Naive thymus-derived CD4-positive, alpha-beta T cell (primary cell): ENCODE data around the gene USH1G. TPM values are rescaled to one million over a fixed set of nuclear protein-coding genes. Genes with fewer than 3 reads are reported as not detected.

Experiments
- ATAC-seq: fragments of 150-1000 bp; cut with Tn5 transposase; 2 replicates; pipeline ENCODE4 v1.10.0; 2021; ENCODE audit warnings: mild to moderate bottlenecking, moderate library complexity
- CTCF ChIA-PET: fragments of 350-600 bp; sonication (Branson Sonifier 250); formaldehyde crosslinking; loops from one replicate; lab custom pipeline; 2021; ENCODE audit warnings: antibody characterized with exemption; lab: Charles Lee
- POLR2A ChIA-PET: fragments of 350-600 bp; sonication (Branson Sonifier 250); formaldehyde crosslinking; loops from one replicate; lab custom pipeline; 2021; ENCODE audit warnings: antibody characterized with exemption, inconsistent platforms; lab: Charles Lee
- DNase-seq, 9 donors: peaks; one replicate each; pipeline versions ENCODE4 v3.0.0 to v3.0.0-alpha.2; 2020 to 2022; ENCODE audit warnings: mixed read lengths in 1 of 9
- H3K27ac ChIP-seq: one replicate; pipeline ENCODE4 v1.7.0; 2013; ENCODE audit warnings: mild to moderate bottlenecking, low read depth, low read length, moderate library complexity
- H3K27me3 ChIP-seq, 2 donors: one replicate each; pipeline ENCODE4 v1.7.0; 2013; ENCODE audit warnings: low read length in 2 of 2, mild to moderate bottlenecking in 2 of 2, moderate library complexity in 2 of 2; ENCODE audit not compliant: control insufficient read depth in 2 of 2, insufficient read depth in 2 of 2
- H3K36me3 ChIP-seq, 3 experiments: 1 replicate in 2 of 3; 2 replicates in 1 of 3; pipeline ENCODE4 v1.7.0; 2013; ENCODE audit warnings: low read length in 3 of 3, mild to moderate bottlenecking in 3 of 3, moderate library complexity in 1 of 3; ENCODE audit not compliant: insufficient read depth in 3 of 3, control insufficient read depth in 2 of 3
- H3K4me1 ChIP-seq, 2 donors: one replicate each; pipeline ENCODE4 v1.7.0; 2013; ENCODE audit warnings: low read length in 2 of 2, mild to moderate bottlenecking in 2 of 2, moderate library complexity in 1 of 2; ENCODE audit not compliant: control insufficient read depth in 2 of 2, insufficient read depth in 2 of 2
- H3K4me3 ChIP-seq: 2 replicates; pipeline ENCODE4 v1.7.0; 2013; ENCODE audit warnings: mild to moderate bottlenecking, low read length
- H3K9me3 ChIP-seq, 3 experiments: 1 replicate in 2 of 3; 2 replicates in 1 of 3; pipeline ENCODE4 v1.7.0; 2013; ENCODE audit warnings: low read length in 3 of 3; ENCODE audit not compliant: control insufficient read depth in 2 of 3
- H3K27ac Mint-ChIP-seq, 9 donors: one replicate each; pipeline ENCODE4 v1.8.0; 2020 to 2022; ENCODE audit warnings: mixed read lengths in 9 of 9, mild to moderate bottlenecking in 8 of 9, moderate library complexity in 5 of 9, inconsistent platforms in 2 of 9
- H3K27me3 Mint-ChIP-seq, 5 donors: one replicate each; pipeline ENCODE4 v1.8.0; 2021 to 2022; ENCODE audit warnings: mixed read lengths in 5 of 5, mild to moderate bottlenecking in 1 of 5
- H3K36me3 Mint-ChIP-seq, 5 donors: one replicate each; pipeline ENCODE4 v1.8.0; 2020 to 2022; ENCODE audit warnings: mixed read lengths in 5 of 5, mild to moderate bottlenecking in 3 of 5, inconsistent platforms in 1 of 5
- H3K4me1 Mint-ChIP-seq, 7 donors: one replicate each; pipeline ENCODE4 v1.8.0; 2020 to 2022; ENCODE audit warnings: mixed read lengths in 7 of 7, mild to moderate bottlenecking in 3 of 7, inconsistent platforms in 1 of 7
- H3K4me3 Mint-ChIP-seq, 10 donors: one replicate each; pipeline ENCODE4 v1.8.0; 2020 to 2022; ENCODE audit warnings: mild to moderate bottlenecking in 10 of 10, mixed read lengths in 10 of 10, moderate library complexity in 6 of 10, inconsistent platforms in 2 of 10
- H3K9me3 Mint-ChIP-seq, 11 donors: one replicate each; pipeline ENCODE4 v1.8.0; 2020 to 2022; ENCODE audit warnings: mixed read lengths in 11 of 11, mild to moderate bottlenecking in 4 of 11, inconsistent platforms in 1 of 11, moderate library complexity in 1 of 11
- intact Hi-C, 2 donors: fragments of 100-400 bp; cut with micrococcal nuclease; formaldehyde crosslinking; loops; one replicate each; pipeline ENCODE4 v1.15.1; 2023
- polyA plus RNA-seq, 2 donors: library from polyadenylated mRNA; unstranded; fragments of 300-500 nt; fragmentation: Illumina TruSeq; gene quantifications; one replicate each; pipeline ENCODE4 v1.2.3, GENCODE V29; 2021
- total RNA-seq, 6 experiments: library from RNA in 5 of 6; stranded (reverse) in 5 of 6; gene quantifications; 1 replicate in 5 of 6; 2 replicates in 1 of 6; pipeline ENCODE4 v1.2.3 and lab custom pipeline; 2021 to 2026

The USH1G gene
- total and polyA plus RNA-seq, 7 experiments from 2014 or later: not detected

DNA sequence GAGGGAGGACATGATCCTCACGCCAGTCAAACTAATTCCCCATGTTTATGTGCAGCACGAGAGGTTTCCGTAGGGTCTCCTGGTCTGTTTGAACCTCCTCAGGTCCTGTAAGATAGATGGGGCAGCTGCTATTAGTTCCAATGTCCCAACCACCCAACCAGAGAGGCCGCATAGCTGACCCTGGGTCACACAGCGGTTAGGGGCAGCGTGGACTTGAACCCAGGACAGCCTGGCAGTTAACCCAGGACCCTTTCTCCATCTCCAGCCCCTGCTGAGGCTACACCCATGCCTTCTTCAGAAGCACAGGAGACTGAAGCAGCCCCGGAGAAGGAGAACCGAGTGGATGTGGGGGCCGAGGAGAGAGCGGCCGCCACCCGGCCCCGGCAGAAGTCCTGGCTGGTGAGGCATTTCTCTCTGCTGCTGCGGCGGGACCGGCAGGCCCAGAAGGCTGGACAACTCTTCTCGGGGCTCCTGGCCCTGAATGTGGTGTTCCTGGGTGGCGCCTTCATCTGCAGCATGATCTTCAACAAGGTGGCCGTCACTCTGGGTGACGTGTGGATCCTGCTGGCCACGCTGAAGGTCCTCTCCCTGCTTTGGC, 18.2 kb upstream of the USH1G start:
- H3K9me3 Mint-ChIP-seq: peaks cover 0 to 3% (median 0%) of the 10 kb centered on the region in 11 donors
- no peak for ATAC-seq

DNA sequence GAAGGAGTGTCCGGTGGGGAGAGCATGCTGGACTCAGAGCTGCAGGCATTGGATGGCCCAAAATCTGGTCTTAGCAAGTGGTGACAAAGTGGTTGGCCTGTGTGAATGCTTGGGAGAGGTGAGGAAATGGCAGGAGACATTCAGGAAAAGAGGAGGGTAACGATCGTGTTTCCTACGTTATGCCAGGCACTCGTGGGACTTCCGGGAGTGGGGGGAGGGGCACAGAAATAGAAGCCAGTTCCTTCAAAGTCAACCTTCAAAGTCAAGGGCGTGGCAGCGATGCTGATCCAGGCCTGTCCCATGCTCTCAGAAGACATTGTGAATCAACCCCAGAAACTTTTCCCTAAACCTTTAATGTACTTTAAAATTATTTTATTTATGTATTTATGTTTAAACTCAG, 16.5 kb upstream of the USH1G start:
- Histone ChIP-seq H3K27ac (no peak overlapping the region), H3K9me3 (no peaks in the 10 kb centered on the region), H3K36me3 (no peaks in the 10 kb centered on the region), H3K4me1 (no peaks in the 10 kb centered on the region), H3K27me3 (peaks cover 0 to 15% of the 10 kb centered on the region in 2 donors), H3K4me3 (no peak overlapping the region)
- H3K9me3 Mint-ChIP-seq: peaks cover 0 to 3% (median 0%) of the 10 kb centered on the region in 11 donors
- H3K4me1 Mint-ChIP-seq: peaks cover 0 to 6% (median 0%) of the 10 kb centered on the region in 7 donors
- no peak overlapping the region for H3K4me3 Mint-ChIP-seq
- ChIA-PET CTCF (interaction anchor here (0.6 kb wide), 1 partner anchor 83 kb away, joined by 3 read pairs; no protein-coding TSS in a partner anchor), POLR2A (no interaction called here)
- peaks cover 27 to 56% (median 47%) of the 10 kb centered on the region in 5 donors for H3K27me3 Mint-ChIP-seq
- H3K36me3 Mint-ChIP-seq: peaks cover 0 to 3% (median 0%) of the 10 kb centered on the region in 5 donors
- ATAC-seq: no peak
- peak overlapping the region in 1 of 9 donors; percentile 39 for H3K27ac Mint-ChIP-seq
- no peak for DNase-seq
- intact Hi-C loops: no loop called here

More for the DNA sequence above, 18.2 kb upstream of the USH1G start:
- intact Hi-C loops: no loop called here
- ChIA-PET POLR2A (no interaction called here), CTCF (no interaction called here)
- H3K9me3 ChIP-seq: no peaks in the 10 kb centered on the region
- Mint-ChIP-seq H3K27me3 (peaks cover 26 to 50% (median 41%) of the 10 kb centered on the region in 5 donors), H3K4me1 (peaks cover 0 to 6% (median 0%) of the 10 kb centered on the region in 7 donors), H3K27ac (no peak overlapping the region), H3K36me3 (peaks cover 0 to 3% (median 0%) of the 10 kb centered on the region in 5 donors), H3K4me3 (no peak overlapping the region)
- no peaks in the 10 kb centered on the region for H3K4me1 ChIP-seq
- H3K4me3 ChIP-seq: no peak overlapping the region
- no peaks in the 10 kb centered on the region for H3K36me3 ChIP-seq
- DNase-seq: no peak
- no peak overlapping the region for H3K27ac ChIP-seq
- peaks cover 0 to 10% of the 10 kb centered on the region in 2 donors for H3K27me3 ChIP-seq

DNA sequence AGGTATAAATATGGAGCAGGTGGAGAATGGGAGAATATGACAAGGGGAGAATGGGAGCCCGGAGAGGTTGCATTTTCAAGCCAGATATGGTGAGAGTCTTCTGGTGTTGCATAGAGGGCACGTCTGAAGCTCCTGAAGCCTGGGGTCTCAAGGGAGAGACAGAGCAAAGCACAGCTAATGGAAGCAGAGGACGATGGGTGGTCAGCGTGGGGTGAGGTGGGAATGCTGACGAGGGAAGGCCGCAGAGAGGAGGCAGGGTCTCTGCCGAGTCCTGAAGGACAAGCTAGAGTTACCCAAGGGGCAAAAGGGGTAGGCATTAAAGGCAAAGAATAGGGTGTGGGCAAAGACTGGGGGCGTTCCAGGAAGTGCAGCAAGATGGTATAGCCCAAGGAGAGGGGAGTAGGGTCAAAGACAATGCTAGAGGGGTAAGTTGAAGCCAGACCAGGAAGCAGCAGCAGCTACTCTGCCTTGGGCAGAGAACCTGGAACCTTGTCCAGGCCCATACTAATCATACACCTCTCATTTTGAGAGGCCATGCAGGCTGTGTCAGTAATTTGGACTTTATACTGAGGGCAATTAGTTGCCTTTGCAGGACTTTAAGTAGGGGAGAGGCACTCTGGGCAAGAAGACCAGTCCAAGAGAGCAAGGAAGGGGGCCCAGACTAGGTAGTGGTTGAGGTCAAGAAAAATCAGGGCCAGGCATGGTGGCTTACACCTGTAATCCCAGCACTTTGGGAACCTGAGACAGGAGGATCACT, 15.3 kb upstream of the USH1G start:
- intact Hi-C loops: no loop called here
- no peaks in the 10 kb centered on the region for H3K9me3 ChIP-seq
- POLR2A ChIA-PET: no interaction called here
- no peaks in the 10 kb centered on the region for H3K36me3 ChIP-seq
- ATAC-seq (no peak), DNase-seq (no peak)
- H3K27me3 Mint-ChIP-seq: peaks cover 34 to 58% (median 55%) of the 10 kb centered on the region in 5 donors
- H3K4me1 Mint-ChIP-seq: peaks cover 0 to 6% (median 0%) of the 10 kb centered on the region in 7 donors
- no peak overlapping the region for H3K4me3 Mint-ChIP-seq
- H3K27ac Mint-ChIP-seq: peak overlapping the region in 1 of 9 donors; percentile 39
- H3K4me1 ChIP-seq: no peaks in the 10 kb centered on the region
- H3K4me3 ChIP-seq: no peak overlapping the region
- peaks cover 0 to 15% of the 10 kb centered on the region in 2 donors for H3K27me3 ChIP-seq
- H3K36me3 Mint-ChIP-seq: peaks cover 0 to 3% (median 0%) of the 10 kb centered on the region in 5 donors
- no peak overlapping the region for H3K27ac ChIP-seq
- CTCF ChIA-PET: no interaction called here
- peaks cover 0 to 3% (median 0%) of the 10 kb centered on the region in 11 donors for H3K9me3 Mint-ChIP-seq

DNA sequence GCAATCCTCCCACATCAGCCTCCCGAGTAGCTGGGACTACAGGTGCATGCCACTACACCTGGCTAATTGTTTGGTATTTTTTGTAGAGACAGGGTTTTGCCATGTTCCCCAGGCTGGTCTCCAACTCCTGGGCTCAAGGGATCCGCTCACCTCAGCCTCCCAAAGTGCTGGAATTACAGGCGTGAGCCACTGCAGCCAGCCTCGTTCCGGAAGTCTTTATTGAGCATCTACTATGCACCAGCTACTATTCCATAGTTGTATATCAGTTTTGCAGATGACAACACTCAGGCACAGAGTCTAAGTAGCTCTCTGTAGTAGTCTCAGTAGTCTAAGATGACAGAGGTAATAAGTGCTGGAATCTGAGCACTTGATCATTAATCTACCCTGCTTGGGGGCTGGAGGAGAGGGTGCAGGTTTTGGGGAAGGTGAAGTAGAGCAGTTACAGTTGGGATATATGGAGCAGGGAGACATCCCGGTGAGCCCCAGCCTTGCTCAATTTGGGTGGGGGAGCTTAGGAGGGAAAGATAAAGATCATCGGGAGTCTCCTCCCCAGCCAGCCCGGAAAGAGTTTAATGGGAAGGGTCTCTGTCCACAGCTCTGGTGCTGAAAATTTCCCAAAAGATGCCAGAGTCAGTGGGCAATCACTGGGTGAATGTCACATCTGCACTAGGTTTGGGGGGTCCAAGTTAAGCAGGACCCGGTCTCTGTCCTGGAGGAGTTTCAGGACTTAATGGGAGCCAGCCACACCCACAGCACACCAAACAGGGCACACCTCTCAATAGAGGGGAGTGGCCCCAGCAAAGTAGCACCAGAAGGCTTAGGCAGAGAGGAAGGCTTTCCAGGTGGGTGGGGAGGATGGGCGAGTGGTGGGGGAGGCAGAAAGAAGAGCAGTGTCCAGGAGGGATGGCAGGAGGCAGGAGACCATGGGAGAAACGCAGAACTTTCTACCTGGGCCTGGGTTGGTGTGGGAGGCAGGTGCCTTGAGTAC, 14.3 kb upstream of the USH1G start:
- Mint-ChIP-seq H3K27ac (no peak overlapping the region), H3K9me3 (peaks cover 0 to 3% (median 0%) of the 10 kb centered on the region in 11 donors), H3K36me3 (peaks cover 0 to 3% (median 0%) of the 10 kb centered on the region in 5 donors), H3K4me1 (peaks cover 0 to 6% (median 0%) of the 10 kb centered on the region in 7 donors), H3K27me3 (peaks cover 41 to 66% (median 65%) of the 10 kb centered on the region in 5 donors), H3K4me3 (peak overlapping the region in 1 of 10 donors; percentile 6)
- ATAC-seq (no peak), DNase-seq (no peak)
- H3K36me3 ChIP-seq: no peaks in the 10 kb centered on the region
- no peak overlapping the region for H3K27ac ChIP-seq
- no peaks in the 10 kb centered on the region for H3K4me1 ChIP-seq
- ChIA-PET POLR2A (no interaction called here), CTCF (no interaction called here)
- H3K27me3 ChIP-seq: peaks cover 0 to 15% of the 10 kb centered on the region in 2 donors
- intact Hi-C loops: no loop called here
- H3K9me3 ChIP-seq: no peaks in the 10 kb centered on the region
- no peak overlapping the region for H3K4me3 ChIP-seq

DNA sequence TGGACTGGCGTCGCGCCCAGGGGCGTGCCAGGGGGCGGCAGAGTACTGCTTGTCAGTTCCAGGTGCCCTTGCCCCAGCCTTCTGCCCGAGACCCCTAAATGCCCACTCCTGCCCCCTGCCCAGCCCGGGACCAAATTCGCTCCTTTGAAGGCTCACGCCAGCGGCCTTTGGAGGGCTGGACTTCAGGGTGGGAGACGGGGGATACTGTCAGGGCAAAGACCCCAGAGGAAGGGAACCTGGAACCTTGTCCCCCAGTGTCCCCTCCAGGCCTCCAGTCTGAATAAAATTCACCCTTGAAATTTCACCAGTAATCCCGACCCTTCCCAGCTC, 13.4 kb upstream of the USH1G start:
- no peak overlapping the region for H3K4me3 ChIP-seq
- no peak overlapping the region for H3K27ac ChIP-seq
- H3K4me1 Mint-ChIP-seq: peaks cover 0 to 6% (median 0%) of the 10 kb centered on the region in 7 donors
- ATAC-seq (no peak), DNase-seq (no peak)
- H3K4me1 ChIP-seq: no peaks in the 10 kb centered on the region
- H3K27ac Mint-ChIP-seq: no peak overlapping the region
- peaks cover 0 to 15% of the 10 kb centered on the region in 2 donors for H3K27me3 ChIP-seq
- H3K36me3 Mint-ChIP-seq: peaks cover 0 to 3% (median 0%) of the 10 kb centered on the region in 5 donors
- ChIA-PET CTCF (no interaction called here), POLR2A (no interaction called here)
- no peaks in the 10 kb centered on the region for H3K36me3 ChIP-seq
- H3K9me3 Mint-ChIP-seq: peaks cover 0 to 3% (median 0%) of the 10 kb centered on the region in 11 donors
- no peaks in the 10 kb centered on the region for H3K9me3 ChIP-seq
- H3K27me3 Mint-ChIP-seq: peaks cover 49 to 71% (median 66%) of the 10 kb centered on the region in 5 donors
- intact Hi-C loops: no loop called here
- H3K4me3 Mint-ChIP-seq: no peak overlapping the region
